Placental pericyte (primary cell): ENCODE data around the gene CLDND1. TPM values are rescaled to one million over a fixed set of nuclear protein-coding genes. Genes with fewer than 3 reads are reported as not detected.

Source experiments
- small RNA-seq: library from RNA; depleted of rRNA; stranded (forward); fragments of <200 nt; gene quantifications from one replicate; pipeline ENCODE3, GENCODE V24; 2012; ENCODE audit warnings: low replicate concordance
- total RNA-seq: library from RNA; depleted of rRNA; stranded (reverse); fragments of >200 nt; gene quantifications from 2 replicates; pipeline ENCODE4 v1.2.3, GENCODE V29; 2012

The CLDND1 gene
- 142 and 235 TPM in 2 replicates for total RNA-seq

DNA sequence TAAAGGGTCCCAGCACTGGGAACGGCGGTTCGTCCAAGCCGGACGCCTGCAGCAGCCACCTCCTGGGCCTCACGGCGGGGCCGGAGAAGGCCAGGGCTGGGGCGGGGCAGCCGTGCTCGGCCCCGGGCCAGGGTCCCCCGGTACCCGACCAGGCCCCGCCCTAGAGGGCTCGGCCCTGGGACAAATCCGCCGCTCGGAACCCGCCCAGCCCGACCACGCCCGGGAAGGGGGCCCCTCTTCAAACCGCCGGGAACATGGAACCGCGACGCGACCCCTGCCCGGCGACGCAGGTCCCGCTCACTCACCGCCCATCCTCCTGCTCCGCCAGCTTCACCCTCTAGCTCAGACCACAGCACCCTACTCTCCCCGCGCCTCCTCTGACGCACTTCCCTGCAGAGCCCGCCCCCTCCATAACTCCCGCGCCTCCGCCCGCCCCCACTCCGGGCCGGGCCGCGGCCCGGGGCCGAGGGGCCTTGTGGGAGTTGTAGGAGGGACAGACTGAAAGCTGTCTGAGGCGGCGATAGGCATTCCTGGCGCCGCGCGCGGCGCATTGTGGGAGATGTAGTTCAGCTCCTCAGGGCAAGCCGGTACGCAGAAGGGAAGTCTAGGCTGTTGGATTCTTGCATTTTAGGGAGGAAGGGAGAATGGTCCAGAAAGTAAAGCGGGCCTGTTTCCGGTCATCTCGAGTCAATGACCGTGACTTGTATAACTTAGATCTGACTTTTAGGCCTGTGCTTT, at the start of gene CLDND1:
TSS of gene CLDND1 (minus strand) at position 359 of the 738 bp plus-strand sequence. CDS start 1,478 bp downstream, outside the sequence.

GRCh38 chr3:98531622-98532274, 9.0 kb upstream of the CLDND1 start, which contains the start of gene GPR15:
GPR15 (plus strand) TSS chr3:98531978; CDS start chr3:98532034, 56 bp downstream.

DNA sequence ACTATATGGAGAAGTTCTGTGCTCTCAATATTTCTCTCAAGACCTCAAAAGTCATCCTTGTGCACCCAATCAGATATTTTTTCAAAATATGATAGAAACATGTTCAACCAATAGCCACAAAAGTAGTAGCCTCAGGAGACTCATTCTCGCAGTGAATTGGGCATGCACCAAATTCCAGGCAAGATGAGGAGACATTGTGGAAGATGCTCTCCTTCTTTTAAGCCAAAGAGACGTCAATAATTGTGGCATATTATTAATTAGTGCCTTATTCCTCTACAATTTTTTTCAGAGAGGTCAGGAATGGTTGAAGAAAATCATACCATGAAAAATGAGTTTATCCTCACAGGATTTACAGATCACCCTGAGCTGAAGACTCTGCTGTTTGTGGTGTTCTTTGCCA, 25.3 kb downstream of the CLDND1 start, which contains the start of gene OR5K2:
TSS of gene OR5K2 (plus strand) at position 301 of the 400 bp plus-strand sequence. CDS start at position 301, 0 bp downstream.

Small RNAs within 50 kb of the gene (small RNA-seq; reads per million reads assigned to genes)
- gene RPL38P4, result not detected

Other genes with a start within 250 kb of the CLDND1 start
- not detected in 2 replicates for gene OR5H2, start 240.4 kb downstream of the CLDND1 start, total RNA-seq
- not detected in 2 replicates for gene OR5K4, start 169.0 kb downstream of the CLDND1 start, total RNA-seq
- gene OR5K3, start 132.2 kb downstream of the CLDND1 start, total RNA-seq, result not detected in 2 replicates
- not detected in 2 replicates for gene OR5K1, start 59.7 kb downstream of the CLDND1 start, total RNA-seq
- not detected in 2 replicates for gene OR5K2, start 25.2 kb downstream of the CLDND1 start, total RNA-seq
- not detected in 2 replicates for gene GPR15, start 9.1 kb upstream of the CLDND1 start, total RNA-seq
- gene CPOX, start 70.7 kb upstream of the CLDND1 start, total RNA-seq, result 18.2 and 50.8 TPM in 2 replicates
- gene ST3GAL6, start 240.4 kb upstream of the CLDND1 start, total RNA-seq, result 6.9 and 14.0 TPM in 2 replicates